ENCODE measurements around the gene ODAPH. TPM values are rescaled to one million over a fixed set of nuclear protein-coding genes. Genes with fewer than 3 reads are reported as not detected.
"Not testable (repeated sequence)": the region's sequence is repeated elsewhere in the genome, so short reads cannot be mapped to it uniquely, and the experiment has no call there.

The ODAPH gene
- total RNA-seq, 4 donors from 2014 or later, result not detected

GRCh38 chr4:75514131-75514948 is 41.5 kb upstream of the ODAPH start, which contains the start of the genes RCHY1 and THAP6:
Gene RCHY1, minus strand, starts transcription at chr4:75514403. Its CDS starts 117 bp downstream, at chr4:75514286.
Gene THAP6, plus strand, starts transcription at chr4:75514473. Its CDS starts 980 bp downstream, at chr4:75515453.
- Histone ChIP-seq H3K27me3 (no peaks in the 10 kb centered on the region), H3K4me3 (peak within 1 kb of the TSS; percentile 70 to 96), H3K4me1 (peaks cover 0 to 8% of the 10 kb centered on the region in 2 donors), H3K27ac (peak within 1 kb of the TSS; percentile 89 to 95), H3K9me3 (no peaks in the 10 kb centered on the region), H3K36me3 (no peaks in the 10 kb centered on the region)
- TF ChIP-seq POLR2A (IDR thresholded peaks at IDR 0.05) (peak; percentile 51 to 83), CTCF (IDR thresholded peaks at IDR 0.05) (peak in 1 of 4 experiments; percentile 31)
- DNase-seq, result peak; percentile 92 to 93
- intact Hi-C loops (cut with DNase I; ENCODE audit: low total_unique reads), result no loop called here

- H3K27me3 ChIP-seq, result no peaks in the 10 kb centered on the region
Observed at GRCh38 chr4:75514949-75515612, 40.8 kb upstream of the ODAPH start.

DNA sequence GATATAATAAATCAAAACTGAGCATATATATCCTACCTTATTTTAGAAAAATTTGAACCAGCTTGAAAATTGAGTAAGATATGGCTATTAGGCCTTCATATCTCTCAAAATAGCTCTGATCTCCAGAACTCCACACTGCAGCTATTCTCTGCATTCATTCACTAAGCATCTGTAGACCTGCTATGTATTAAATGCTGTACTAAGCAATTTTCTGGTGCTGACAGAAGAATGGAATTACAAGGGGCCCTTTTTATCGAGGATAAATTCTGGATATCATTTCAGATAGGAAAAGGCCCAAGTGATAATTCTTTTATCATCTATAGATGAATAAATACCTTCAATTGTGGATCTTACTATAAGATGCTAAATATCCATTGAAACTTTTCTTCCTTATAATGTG is 39.7 kb upstream of the ODAPH start:
- TF ChIP-seq CTCF (IDR thresholded peaks at IDR 0.05), result no peak
- TF ChIP-seq POLR2A (IDR thresholded peaks at IDR 0.05), result no peak
- Histone ChIP-seq H3K36me3 (no peaks in the 10 kb centered on the region), H3K4me3 (no peak overlapping the region), H3K27ac (no peak overlapping the region), H3K27me3 (no peaks in the 10 kb centered on the region), H3K4me1 (peaks cover 0 to 8% of the 10 kb centered on the region in 2 donors), H3K9me3 (no peaks in the 10 kb centered on the region)
- DNase-seq, result no peak
- intact Hi-C loops (cut with DNase I; ENCODE audit: low total_unique reads), result no loop called here

More at GRCh38 chr4:75514949-75515612, 40.8 kb upstream of the ODAPH start:
- Histone ChIP-seq H3K36me3 (no peaks in the 10 kb centered on the region), H3K9me3 (no peaks in the 10 kb centered on the region), H3K27ac (peak overlapping the region; percentile 89 to 95), H3K4me1 (peaks cover 0 to 8% of the 10 kb centered on the region in 2 donors), H3K4me3 (peak overlapping the region; percentile 70 to 96)
- no peak for DNase-seq
- intact Hi-C loops (cut with DNase I; ENCODE audit: low total_unique reads), result no loop called here
- no peak for TF ChIP-seq CTCF (IDR thresholded peaks at IDR 0.05)
- TF ChIP-seq POLR2A (IDR thresholded peaks at IDR 0.05), result no peak

DNA sequence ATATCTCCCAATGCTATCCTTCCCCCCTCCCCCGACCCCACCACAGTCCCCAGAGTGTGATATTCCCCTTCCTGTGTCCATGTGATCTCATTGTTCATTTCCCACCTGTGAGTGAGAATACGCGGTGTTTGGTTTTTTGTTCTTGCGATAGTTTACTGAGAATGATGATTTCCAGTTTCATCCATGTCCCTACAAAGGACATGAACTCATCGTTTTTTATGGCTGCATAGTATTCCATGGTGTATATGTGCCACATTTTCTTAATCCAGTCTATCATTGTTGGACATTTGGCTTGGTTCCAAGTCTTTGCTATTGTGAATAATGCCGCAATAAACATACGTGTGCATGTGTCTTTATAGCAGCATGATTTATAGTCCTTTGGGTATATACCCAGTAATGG is 36.4 kb upstream of the ODAPH start:
- H3K4me3 ChIP-seq; H3K4me1 ChIP-seq; DNase-seq; intact Hi-C loops (cut with DNase I; ENCODE audit: low total_unique reads); H3K27ac ChIP-seq; H3K9me3 ChIP-seq; H3K27me3 ChIP-seq; H3K36me3 ChIP-seq: not testable (repeated sequence)

- no peaks in the 10 kb centered on the region for H3K36me3 ChIP-seq
Observed at GRCh38 chr4:75525086-75525485, 30.8 kb upstream of the ODAPH start.

More at GRCh38 chr4:75525086-75525485, 30.8 kb upstream of the ODAPH start:
- H3K27me3 ChIP-seq, result no peaks in the 10 kb centered on the region
- H3K9me3 ChIP-seq, result no peaks in the 10 kb centered on the region
- intact Hi-C loops (cut with DNase I; ENCODE audit: low total_unique reads), result no loop called here
- H3K27ac ChIP-seq, result no peak overlapping the region
- no peaks in the 10 kb centered on the region for H3K4me1 ChIP-seq
- no peak for TF ChIP-seq CTCF (IDR thresholded peaks at IDR 0.05)
- TF ChIP-seq POLR2A (IDR thresholded peaks at IDR 0.05), result no peak
- H3K4me3 ChIP-seq, result no peak overlapping the region
- no peak for DNase-seq
